ENCODE data around the gene FOSL2.

GRCh38 chr2:28352104-28352503 lies 40.6 kb upstream of the FOSL2 start:
- no peak for TF ChIP-seq CTCF (IDR thresholded peaks at IDR 0.05)
- no peak for TF ChIP-seq ZFX (IDR thresholded peaks at IDR 0.05; ENCODE audit: borderline replicate concordance)

All from 22Rv1 (cell line).